M059J (cell line): ENCODE measurements around the gene RBM20. TPM values are rescaled to one million over a fixed set of nuclear protein-coding genes. Genes with fewer than 3 reads are reported as not detected.
"Not testable (repeated sequence)": the region's sequence is repeated elsewhere in the genome, so short reads cannot be mapped to it uniquely, and the experiment has no call there.

Experiments used
- DNase-seq: peaks from one replicate; pipeline ENCODE4 v3.0.0-alpha.2; 2012; ENCODE audit warnings: low read depth
- total RNA-seq: library from RNA; depleted of rRNA; stranded (reverse); fragments of >200 nt; shearing (Covaris generic); gene quantifications from 2 replicates; pipeline ENCODE4 v1.2.3, GENCODE V29; 2014

RBM20 gene
- total RNA-seq, 1 experiment from 2014 or later, result 1.8 TPM

GRCh38 chr10:110704906-110705476 lies 60.9 kb downstream of the RBM20 start:
- peak; percentile 23 for DNase-seq

GRCh38 chr10:110705596-110705995 lies 61.5 kb downstream of the RBM20 start:
- DNase-seq, result not testable (repeated sequence)

GRCh38 chr10:110706690-110707098 lies 62.6 kb downstream of the RBM20 start:
- peak; percentile 92 for DNase-seq

GRCh38 chr10:110708776-110709443 lies 64.8 kb downstream of the RBM20 start:
- DNase-seq, result no peak

GRCh38 chr10:110709444-110709828 lies 65.3 kb downstream of the RBM20 start:
- DNase-seq, result no peak

GRCh38 chr10:110709964-110710587 lies 65.9 kb downstream of the RBM20 start:
- DNase-seq, result no peak

GRCh38 chr10:110710621-110711020 lies 66.5 kb downstream of the RBM20 start:
- no peak for DNase-seq

- DNase-seq, result no peak
Measured at GRCh38 chr10:110711382-110711781, 67.2 kb downstream of the RBM20 start.

- DNase-seq, result no peak
Measured at GRCh38 chr10:110714356-110714755, 70.2 kb downstream of the RBM20 start.

- DNase-seq, result no peak
Measured at GRCh38 chr10:110717781-110718589, 73.8 kb downstream of the RBM20 start.

- DNase-seq, result no peak
Measured at GRCh38 chr10:110721406-110722038, 77.4 kb downstream of the RBM20 start.

- no peak for DNase-seq
Measured at GRCh38 chr10:110723224-110723891, 79.2 kb downstream of the RBM20 start.

GRCh38 chr10:110724116-110724921 lies 80.2 kb downstream of the RBM20 start:
- no peak for DNase-seq

- DNase-seq, result no peak
Measured at GRCh38 chr10:110724937-110725336, 80.8 kb downstream of the RBM20 start.

GRCh38 chr10:110725801-110726630 lies 81.9 kb downstream of the RBM20 start:
- DNase-seq, result peak; percentile 11

GRCh38 chr10:110727785-110728184 lies 83.6 kb downstream of the RBM20 start:
- not testable (repeated sequence) for DNase-seq

- no peak for DNase-seq
Measured at GRCh38 chr10:110730345-110731050, 86.4 kb downstream of the RBM20 start.

- peak; percentile 47 for DNase-seq
Measured at GRCh38 chr10:110733218-110733952, 89.2 kb downstream of the RBM20 start.
